Stimulated activated CD4-positive, alpha-beta T cell treated with anti-CD3 and anti-CD28 coated beads, Interleukin-4, amount 100 ng/mL, for 24 hours (primary cell): ENCODE measurements around the gene ANKRD11.
A peak's percentile ranks its signal among the peaks of the same experiment; 100 is the strongest.
"Not testable (repeated sequence)": the region's sequence is repeated elsewhere in the genome, so short reads cannot be mapped to it uniquely, and the experiment has no call there.

Experiments
- DNase-seq: peaks from one replicate; pipeline ENCODE4 v3.0.0-alpha.2; 2020

Gene ANKRD11

GRCh38 chr16:89400740-89401139 lies 89.6 kb downstream of the ANKRD11 start:
- DNase-seq, result no peak

- no peak for DNase-seq
Measured at GRCh38 chr16:89398924-89399323, 91.4 kb downstream of the ANKRD11 start.

- no peak for DNase-seq
Measured at GRCh38 chr16:89397331-89397861, 93.0 kb downstream of the ANKRD11 start.

GRCh38 chr16:89396156-89396555 lies 94.2 kb downstream of the ANKRD11 start:
- DNase-seq, result no peak

- DNase-seq, result no peak
Measured at GRCh38 chr16:89395150-89396142, 94.9 kb downstream of the ANKRD11 start.

- DNase-seq, result no peak
Measured at GRCh38 chr16:89393738-89394406, 96.5 kb downstream of the ANKRD11 start.

- DNase-seq, result no peak
Measured at GRCh38 chr16:89392881-89393737, 97.3 kb downstream of the ANKRD11 start.

- not testable (repeated sequence) for DNase-seq
Measured at GRCh38 chr16:89390224-89390583, 100.2 kb downstream of the ANKRD11 start.

GRCh38 chr16:89389504-89390223 lies 100.7 kb downstream of the ANKRD11 start:
- not testable (repeated sequence) for DNase-seq

- DNase-seq, result no peak
Measured at GRCh38 chr16:89388536-89388935, 101.8 kb downstream of the ANKRD11 start.

- no peak for DNase-seq
Measured at GRCh38 chr16:89386306-89387185, 103.8 kb downstream of the ANKRD11 start.

GRCh38 chr16:89385712-89386111 lies 104.6 kb downstream of the ANKRD11 start:
- DNase-seq, result no peak

- DNase-seq, result no peak
Measured at GRCh38 chr16:89384282-89384681, 106.1 kb downstream of the ANKRD11 start.

- DNase-seq, result peak; percentile 18
Measured at GRCh38 chr16:89383095-89384003, 107.0 kb downstream of the ANKRD11 start.

GRCh38 chr16:89382555-89382954 lies 107.8 kb downstream of the ANKRD11 start:
- DNase-seq, result not testable (repeated sequence)

GRCh38 chr16:89381788-89382187 lies 108.6 kb downstream of the ANKRD11 start:
- DNase-seq, result no peak

- no peak for DNase-seq
Measured at GRCh38 chr16:89380681-89381080, 109.7 kb downstream of the ANKRD11 start.

- DNase-seq, result no peak
Measured at GRCh38 chr16:89378947-89379771, 111.2 kb downstream of the ANKRD11 start.

GRCh38 chr16:89377453-89377848 lies 112.9 kb downstream of the ANKRD11 start:
- DNase-seq, result no peak
